ENCODE data around the gene SLC4A8.

The SLC4A8 gene

GRCh38 chr12:51403681-51404136 lies 20.9 kb upstream of the SLC4A8 start:
- TF ChIP-seq TCF12 (IDR thresholded peaks at IDR 0.05; ENCODE audit: low read depth) (no peak), EGR1 (IDR thresholded peaks at IDR 0.05) (no peak), NFIC (IDR thresholded peaks at IDR 0.05) (no peak), MAX (IDR thresholded peaks at IDR 0.05) (no peak), USF1 (IDR thresholded peaks at IDR 0.05) (no peak), REST (IDR thresholded peaks at IDR 0.05; ENCODE audit: low read depth) (no peak), FOXM1 (IDR thresholded peaks at IDR 0.05; ENCODE audit: borderline replicate concordance, low read depth) (no peak), CREB1 (IDR thresholded peaks at IDR 0.05; ENCODE audit: low read depth) (no peak), YY1 (IDR thresholded peaks at IDR 0.05; ENCODE audit: low read depth) (no peak), TEAD4 (IDR thresholded peaks at IDR 0.05) (no peak), RAD21 (IDR thresholded peaks at IDR 0.05; ENCODE audit: low read depth) (no peak), CEBPB (IDR thresholded peaks at IDR 0.05) (no peak), EP300 (IDR thresholded peaks at IDR 0.05; ENCODE audit: borderline replicate concordance) (no peak), ZBTB7A (IDR thresholded peaks at IDR 0.05; ENCODE audit: low read depth) (no peak), TAF1 (IDR thresholded peaks at IDR 0.05; ENCODE audit: low read depth) (no peak)

DNA sequence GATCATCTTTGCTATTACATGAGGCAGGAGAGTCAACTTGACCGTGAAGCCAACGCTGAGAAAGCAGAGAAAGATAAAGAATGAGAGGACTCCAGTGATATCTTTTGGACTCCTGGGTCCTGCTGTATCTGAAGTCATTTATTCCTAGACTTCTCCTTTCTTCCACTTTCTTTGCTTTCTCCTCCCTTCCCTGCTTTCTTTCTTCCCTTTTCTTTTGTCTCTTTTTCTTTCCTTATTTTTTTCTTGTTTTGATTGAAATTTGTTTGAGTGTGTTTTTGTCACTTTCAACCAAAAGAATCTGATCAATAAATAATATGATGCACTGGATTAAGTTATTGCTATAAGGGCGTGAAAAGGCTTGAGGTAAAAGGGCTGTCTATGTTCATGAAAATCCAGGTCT lies 20.0 kb upstream of the SLC4A8 start:
- TF ChIP-seq ZBTB7A (IDR thresholded peaks at IDR 0.05; ENCODE audit: low read depth) = no peak
- TF ChIP-seq CEBPB (IDR thresholded peaks at IDR 0.05) = no peak
- no peak for TF ChIP-seq CREB1 (IDR thresholded peaks at IDR 0.05; ENCODE audit: low read depth)
- TF ChIP-seq REST (IDR thresholded peaks at IDR 0.05; ENCODE audit: low read depth) = no peak
- TF ChIP-seq RAD21 (IDR thresholded peaks at IDR 0.05; ENCODE audit: low read depth) = no peak
- no peak for TF ChIP-seq EGR1 (IDR thresholded peaks at IDR 0.05)
- no peak for TF ChIP-seq YY1 (IDR thresholded peaks at IDR 0.05; ENCODE audit: low read depth)
- no peak for TF ChIP-seq MAX (IDR thresholded peaks at IDR 0.05)
- TF ChIP-seq TAF1 (IDR thresholded peaks at IDR 0.05; ENCODE audit: low read depth) = no peak

- TF ChIP-seq EP300 (IDR thresholded peaks at IDR 0.05; ENCODE audit: borderline replicate concordance) (no peak), TEAD4 (IDR thresholded peaks at IDR 0.05) (no peak), FOXM1 (IDR thresholded peaks at IDR 0.05; ENCODE audit: borderline replicate concordance, low read depth) (no peak), TCF12 (IDR thresholded peaks at IDR 0.05; ENCODE audit: low read depth) (no peak), CREB1 (IDR thresholded peaks at IDR 0.05; ENCODE audit: low read depth) (no peak), CEBPB (IDR thresholded peaks at IDR 0.05) (no peak), EGR1 (IDR thresholded peaks at IDR 0.05) (no peak), RAD21 (IDR thresholded peaks at IDR 0.05; ENCODE audit: low read depth) (no peak), NFIC (IDR thresholded peaks at IDR 0.05) (no peak), YY1 (IDR thresholded peaks at IDR 0.05; ENCODE audit: low read depth) (no peak), USF1 (IDR thresholded peaks at IDR 0.05) (no peak), MAX (IDR thresholded peaks at IDR 0.05) (no peak), TAF1 (IDR thresholded peaks at IDR 0.05; ENCODE audit: low read depth) (no peak), REST (IDR thresholded peaks at IDR 0.05; ENCODE audit: low read depth) (no peak), ZBTB7A (IDR thresholded peaks at IDR 0.05; ENCODE audit: low read depth) (no peak)
These were observed 18.8 kb upstream of the SLC4A8 start for GRCh38 chr12:51405801-51406207.

DNA sequence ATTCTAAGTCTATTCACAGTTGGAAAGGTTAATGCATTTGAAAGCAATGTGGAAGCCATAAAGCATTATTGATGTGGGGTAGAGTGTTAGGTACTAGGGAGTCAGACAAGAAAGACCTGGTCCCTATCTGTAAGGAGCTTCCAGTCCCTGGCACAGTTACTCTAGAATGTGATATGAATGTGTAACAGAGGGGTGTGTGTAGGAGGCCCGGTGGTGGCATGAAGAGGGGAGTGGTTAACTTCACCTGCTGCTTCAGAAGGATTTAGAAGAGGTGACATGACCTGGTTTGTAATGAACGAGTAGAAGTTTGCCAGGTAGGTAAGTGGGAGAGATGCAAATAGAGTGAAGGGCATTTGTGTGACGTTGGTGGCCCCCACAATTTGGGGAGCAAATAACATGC lies 18.3 kb upstream of the SLC4A8 start:
- TF ChIP-seq TEAD4 (IDR thresholded peaks at IDR 0.05) (no peak), TAF1 (IDR thresholded peaks at IDR 0.05; ENCODE audit: low read depth) (no peak), TCF12 (IDR thresholded peaks at IDR 0.05; ENCODE audit: low read depth) (no peak), REST (IDR thresholded peaks at IDR 0.05; ENCODE audit: low read depth) (no peak), EP300 (IDR thresholded peaks at IDR 0.05; ENCODE audit: borderline replicate concordance) (no peak), EGR1 (IDR thresholded peaks at IDR 0.05) (no peak)
